Muscle of leg (tissue), 11 donors: ENCODE measurements around the gene CKM. TPM values are rescaled to one million over a fixed set of nuclear protein-coding genes. Genes with fewer than 3 reads are reported as not detected.

ENCODE experiments used
- DNase-seq: peaks from one replicate; pipeline ENCODE4 v3.0.0; 2013
- H3K27ac ChIP-seq: one replicate; pipeline ENCODE4 v1.5.1; 2013; ENCODE audit warnings: mild to moderate bottlenecking, low read length, control low read depth
- H3K27me3 ChIP-seq: one replicate; pipeline ENCODE4 v1.6.1; 2013; ENCODE audit warnings: low read length; ENCODE audit not compliant: control insufficient read depth, insufficient read depth
- H3K36me3 ChIP-seq: one replicate; pipeline ENCODE4 v1.6.1; 2013; ENCODE audit warnings: low read length; ENCODE audit not compliant: control insufficient read depth, insufficient read depth
- H3K4me1 ChIP-seq: one replicate; pipeline ENCODE4 v1.6.1; 2013; ENCODE audit warnings: low read length; ENCODE audit not compliant: control insufficient read depth, insufficient read depth
- H3K4me3 ChIP-seq: one replicate; pipeline ENCODE4 v1.5.1; 2013; ENCODE audit warnings: low read length, control low read depth
- H3K9me3 ChIP-seq: replicated peaks from 2 replicates; pipeline ENCODE4 v1.6.1; 2013; ENCODE audit warnings: low read depth, low read length; ENCODE audit not compliant: control insufficient read depth
- WGBS: methylation state at CpG from one replicate; pipeline ENCODE4 v1.1.5; 2013; ENCODE audit warnings: missing lambda C conversion rate; ENCODE audit not compliant: insufficient coverage; 5-methylcytosine and 5-hydroxymethylcytosine counted together
- polyA plus RNA-seq, 8 donors: library from polyadenylated mRNA; unstranded; fragments of 120-200 nt; gene quantifications; one replicate each; pipeline versions ENCODE4 v1.2.1 to v1.2.3, GENCODE V29; 2013; ENCODE audit warnings: inconsistent platforms in 1 of 8, low replicate concordance in 1 of 8; ENCODE audit not compliant: insufficient read length in 8 of 8, insufficient read depth in 1 of 8
- total RNA-seq: library from RNA; stranded (reverse); fragments of 120-200 nt; gene quantifications from one replicate; pipeline ENCODE4 v1.2.4, GENCODE V29; 2013

CKM gene
- total and polyA plus RNA-seq, 9 donors, result 1,629 to 3,729 (median 3,004) TPM

GRCh38 chr19:45296355-45296754 lies 26.3 kb downstream of the CKM start:
- Histone ChIP-seq H3K9me3 (peaks cover 14% of the 10 kb centered on the region), H3K27me3 (no peaks in the 10 kb centered on the region), H3K4me1 (peaks cover 13% of the 10 kb centered on the region), H3K36me3 (peaks cover 52% of the 10 kb centered on the region), H3K27ac (no peak overlapping the region), H3K4me3 (no peak overlapping the region)
- WGBS, result 100% methylated on average over 2 of the region's 4 CpGs
- no peak for DNase-seq

- Histone ChIP-seq H3K27me3 (no peaks in the 10 kb centered on the region), H3K36me3 (peaks cover 55% of the 10 kb centered on the region), H3K4me1 (peaks cover 13% of the 10 kb centered on the region), H3K9me3 (peaks cover 14% of the 10 kb centered on the region), H3K4me3 (no peak overlapping the region), H3K27ac (no peak overlapping the region)
- no peak for DNase-seq
These were observed 26.8 kb downstream of the CKM start for GRCh38 chr19:45295873-45296272.

- peaks cover 14% of the 10 kb centered on the region for H3K9me3 ChIP-seq
- peaks cover 58% of the 10 kb centered on the region for H3K36me3 ChIP-seq
- peaks cover 10% of the 10 kb centered on the region for H3K4me1 ChIP-seq
- H3K27ac ChIP-seq, result no peak overlapping the region
- no peak overlapping the region for H3K4me3 ChIP-seq
- DNase-seq, result peak; percentile 64
- WGBS, result 35% methylated on average over 4 of the region's 12 CpGs
- H3K27me3 ChIP-seq, result no peaks in the 10 kb centered on the region
These were observed 28.2 kb downstream of the CKM start for GRCh38 chr19:45294291-45295029.

GRCh38 chr19:45293682-45294081 lies 29.0 kb downstream of the CKM start:
- WGBS, result 91% methylated on average over 3 of the region's 4 CpGs
- peaks cover 14% of the 10 kb centered on the region for H3K9me3 ChIP-seq

GRCh38 chr19:45291834-45292233 lies 30.8 kb downstream of the CKM start:
- peaks cover 10% of the 10 kb centered on the region for H3K4me1 ChIP-seq
- no peak for DNase-seq
- H3K36me3 ChIP-seq, result peaks cover 54% of the 10 kb centered on the region
- H3K27ac ChIP-seq, result no peak overlapping the region
- WGBS, result 100% methylated on average over 1 of the region's 1 CpG
- peaks cover 14% of the 10 kb centered on the region for H3K9me3 ChIP-seq
- no peak overlapping the region for H3K4me3 ChIP-seq
- no peaks in the 10 kb centered on the region for H3K27me3 ChIP-seq

More at GRCh38 chr19:45293682-45294081, 29.0 kb downstream of the CKM start:
- no peak overlapping the region for H3K4me3 ChIP-seq
- no peaks in the 10 kb centered on the region for H3K27me3 ChIP-seq
- peaks cover 58% of the 10 kb centered on the region for H3K36me3 ChIP-seq
- peaks cover 10% of the 10 kb centered on the region for H3K4me1 ChIP-seq
- no peak for DNase-seq
- no peak overlapping the region for H3K27ac ChIP-seq

- WGBS, result 95% methylated on average over 6 of the region's 6 CpGs
- no peak for DNase-seq
- peaks cover 51% of the 10 kb centered on the region for H3K36me3 ChIP-seq
- H3K4me1 ChIP-seq, result peaks cover 10% of the 10 kb centered on the region
- H3K9me3 ChIP-seq, result peaks cover 14% of the 10 kb centered on the region
- H3K27ac ChIP-seq, result no peak overlapping the region
- H3K27me3 ChIP-seq, result no peaks in the 10 kb centered on the region
- no peak overlapping the region for H3K4me3 ChIP-seq
These were observed 32.2 kb downstream of the CKM start for GRCh38 chr19:45290381-45290931.

GRCh38 chr19:45283443-45284033 lies 39.1 kb downstream of the CKM start:
- peak; percentile 45 for DNase-seq
- Histone ChIP-seq H3K36me3 (peaks cover 61% of the 10 kb centered on the region), H3K9me3 (no peaks in the 10 kb centered on the region), H3K4me1 (no peaks in the 10 kb centered on the region), H3K4me3 (no peak overlapping the region), H3K27me3 (no peaks in the 10 kb centered on the region), H3K27ac (no peak overlapping the region)
- WGBS, result 88% methylated on average over 6 of the region's 7 CpGs

- DNase-seq, result no peak
- H3K27ac ChIP-seq, result no peak overlapping the region
- H3K36me3 ChIP-seq, result peaks cover 67% of the 10 kb centered on the region
- H3K27me3 ChIP-seq, result no peaks in the 10 kb centered on the region
- no peak overlapping the region for H3K4me3 ChIP-seq
- H3K4me1 ChIP-seq, result peaks cover 3% of the 10 kb centered on the region
- WGBS, result 90% methylated on average over 18 of the region's 19 CpGs
- no peaks in the 10 kb centered on the region for H3K9me3 ChIP-seq
These were observed 42.2 kb downstream of the CKM start for GRCh38 chr19:45280471-45280961.

- H3K4me1 ChIP-seq, result peaks cover 3% of the 10 kb centered on the region
- no peak overlapping the region for H3K4me3 ChIP-seq
- H3K9me3 ChIP-seq, result no peaks in the 10 kb centered on the region
- no peaks in the 10 kb centered on the region for H3K27me3 ChIP-seq
- WGBS, result 67% methylated on average over 3 of the region's 3 CpGs
- H3K27ac ChIP-seq, result no peak overlapping the region
- no peak for DNase-seq
- H3K36me3 ChIP-seq, result peaks cover 65% of the 10 kb centered on the region
These were observed 43.0 kb downstream of the CKM start for GRCh38 chr19:45279587-45280192.

- 97% methylated on average over 4 of the region's 10 CpGs for WGBS
- H3K36me3 ChIP-seq, result peaks cover 66% of the 10 kb centered on the region
These were observed 44.6 kb downstream of the CKM start for GRCh38 chr19:45278087-45278486.

More at GRCh38 chr19:45278087-45278486, 44.6 kb downstream of the CKM start:
- no peak overlapping the region for H3K4me3 ChIP-seq
- H3K27me3 ChIP-seq, result no peaks in the 10 kb centered on the region
- H3K27ac ChIP-seq, result no peak overlapping the region
- H3K4me1 ChIP-seq, result peaks cover 3% of the 10 kb centered on the region
- no peak for DNase-seq
- H3K9me3 ChIP-seq, result no peaks in the 10 kb centered on the region
